Neutrophil (primary cell): Measurements from ENCODE around the gene DNAH11.

Experiments
- H3K27ac ChIP-seq: fragments of 200-600 bp; sonication (generic); 2 replicates; pipeline ENCODE4 v1.5.1; 2016; ENCODE audit warnings: mild to moderate bottlenecking, moderate library complexity
- H3K27me3 ChIP-seq: fragments of 200-600 bp; sonication (generic); 2 replicates; pipeline ENCODE4 v1.6.0; 2016; ENCODE audit warnings: mild to moderate bottlenecking
- H3K36me3 ChIP-seq: fragments of 200-600 bp; sonication (generic); 2 replicates; pipeline ENCODE4 v1.5.1; 2017
- H3K4me1 ChIP-seq, 2 experiments: fragments of 200-600 bp in 1 of 2; sonication (generic) in 1 of 2; 1 replicate in 1 of 2; 2 replicates in 1 of 2; pipeline versions ENCODE4 v1.5.1 to v1.6.1; 2013 to 2016; ENCODE audit warnings: low read depth in 1 of 2, low read length in 1 of 2, mild to moderate bottlenecking in 1 of 2, moderate library complexity in 1 of 2; ENCODE audit not compliant: control insufficient read depth in 1 of 2, insufficient read depth in 1 of 2
- H3K4me3 ChIP-seq, 2 experiments: fragments of 200-600 bp in 1 of 2; sonication (generic) in 1 of 2; 1 replicate in 1 of 2; 2 replicates in 1 of 2; pipeline ENCODE4 v1.5.1; 2013 to 2016; ENCODE audit warnings: low read depth in 1 of 2, low read length in 1 of 2, mild to moderate bottlenecking in 1 of 2, moderate library complexity in 1 of 2
- H3K9me3 ChIP-seq: fragments of 200-600 bp; sonication (generic); 2 replicates; pipeline ENCODE4 v1.5.1; 2016
- TF ChIP-seq, protein P1 (sequence below): fragments of 200-600 bp; sonication (generic); IDR thresholded peaks from 2 replicates; pipeline ENCODE4 v1.5.1; 2016; ENCODE audit warnings: antibody characterized with exemption

Gene DNAH11

DNA sequence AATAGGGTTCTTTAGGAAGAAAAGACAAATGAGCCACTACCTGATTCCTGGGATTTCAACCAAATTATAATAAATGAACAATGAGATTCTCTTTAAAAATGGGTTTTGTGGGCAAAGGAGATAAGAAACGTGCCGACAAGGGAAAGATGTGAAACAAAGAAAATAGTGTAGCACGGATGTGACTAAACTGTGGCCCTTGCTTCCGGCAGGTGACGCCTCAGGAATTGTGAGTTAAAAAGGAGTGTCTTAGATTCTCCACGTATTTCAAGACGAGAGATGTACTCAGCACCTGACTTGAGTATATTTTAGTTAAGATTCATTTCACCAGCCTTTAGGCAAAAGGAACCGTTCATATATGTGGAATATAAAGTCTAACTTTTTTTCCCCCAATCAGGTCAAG is 75.9 kb downstream of the DNAH11 start:
- Histone ChIP-seq H3K27ac (no peak overlapping the region), H3K9me3 (no peaks in the 10 kb centered on the region), H3K27me3 (no peaks in the 10 kb centered on the region), H3K36me3 (no peaks in the 10 kb centered on the region), H3K4me1 (no peaks in the 10 kb centered on the region), H3K4me3 (no peak overlapping the region)
- TF ChIP-seq, protein P1, sequence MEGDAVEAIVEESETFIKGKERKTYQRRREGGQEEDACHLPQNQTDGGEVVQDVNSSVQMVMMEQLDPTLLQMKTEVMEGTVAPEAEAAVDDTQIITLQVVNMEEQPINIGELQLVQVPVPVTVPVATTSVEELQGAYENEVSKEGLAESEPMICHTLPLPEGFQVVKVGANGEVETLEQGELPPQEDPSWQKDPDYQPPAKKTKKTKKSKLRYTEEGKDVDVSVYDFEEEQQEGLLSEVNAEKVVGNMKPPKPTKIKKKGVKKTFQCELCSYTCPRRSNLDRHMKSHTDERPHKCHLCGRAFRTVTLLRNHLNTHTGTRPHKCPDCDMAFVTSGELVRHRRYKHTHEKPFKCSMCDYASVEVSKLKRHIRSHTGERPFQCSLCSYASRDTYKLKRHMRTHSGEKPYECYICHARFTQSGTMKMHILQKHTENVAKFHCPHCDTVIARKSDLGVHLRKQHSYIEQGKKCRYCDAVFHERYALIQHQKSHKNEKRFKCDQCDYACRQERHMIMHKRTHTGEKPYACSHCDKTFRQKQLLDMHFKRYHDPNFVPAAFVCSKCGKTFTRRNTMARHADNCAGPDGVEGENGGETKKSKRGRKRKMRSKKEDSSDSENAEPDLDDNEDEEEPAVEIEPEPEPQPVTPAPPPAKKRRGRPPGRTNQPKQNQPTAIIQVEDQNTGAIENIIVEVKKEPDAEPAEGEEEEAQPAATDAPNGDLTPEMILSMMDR: no peak

DNA sequence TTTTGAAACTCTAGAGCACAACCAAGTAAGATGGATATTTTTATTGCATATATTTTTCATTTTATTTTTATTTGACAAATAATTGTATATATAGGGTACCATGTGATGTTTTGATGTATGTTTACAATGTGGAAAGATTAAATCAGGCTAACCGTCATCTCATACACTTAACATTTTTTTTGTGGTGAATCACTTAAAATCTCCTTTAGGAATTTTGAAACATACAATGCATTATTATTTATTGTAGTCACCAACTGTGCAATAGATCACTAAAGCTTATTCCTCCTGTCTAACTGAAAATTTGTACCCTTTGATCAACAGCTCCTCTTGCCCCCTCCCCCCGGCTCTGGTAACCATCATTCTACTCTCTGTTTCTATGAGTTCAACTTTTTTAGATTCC is 77.2 kb downstream of the DNAH11 start:
- Histone ChIP-seq H3K27ac (no peak overlapping the region), H3K4me1 (no peaks in the 10 kb centered on the region), H3K27me3 (no peaks in the 10 kb centered on the region), H3K9me3 (no peaks in the 10 kb centered on the region), H3K4me3 (no peak overlapping the region), H3K36me3 (no peaks in the 10 kb centered on the region)
- TF ChIP-seq, protein P1: no peak

DNA sequence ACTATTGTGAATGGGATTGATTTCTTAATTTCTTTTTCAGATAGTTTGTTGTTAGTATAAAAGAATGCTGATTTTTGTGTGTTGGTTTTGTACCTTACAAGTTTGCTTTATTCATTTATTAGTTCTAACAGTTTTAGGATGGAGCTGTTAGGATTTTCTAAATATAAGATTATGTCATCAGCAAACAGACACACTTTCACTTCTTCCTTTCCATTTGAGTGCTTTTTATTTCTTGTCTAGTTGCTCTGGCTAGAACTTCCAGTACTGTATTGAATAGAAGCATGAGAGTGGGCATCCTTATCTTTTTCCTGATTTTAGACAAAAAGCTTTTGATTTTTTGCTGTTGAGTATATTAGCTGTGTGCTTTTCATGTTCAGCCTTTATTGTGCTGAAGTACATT is 81.5 kb downstream of the DNAH11 start:
- Histone ChIP-seq H3K27ac (no peak overlapping the region), H3K9me3 (no peaks in the 10 kb centered on the region), H3K4me3 (no peak overlapping the region), H3K27me3 (no peaks in the 10 kb centered on the region), H3K36me3 (no peaks in the 10 kb centered on the region), H3K4me1 (no peaks in the 10 kb centered on the region)
- TF ChIP-seq, protein P1: no peak

DNA sequence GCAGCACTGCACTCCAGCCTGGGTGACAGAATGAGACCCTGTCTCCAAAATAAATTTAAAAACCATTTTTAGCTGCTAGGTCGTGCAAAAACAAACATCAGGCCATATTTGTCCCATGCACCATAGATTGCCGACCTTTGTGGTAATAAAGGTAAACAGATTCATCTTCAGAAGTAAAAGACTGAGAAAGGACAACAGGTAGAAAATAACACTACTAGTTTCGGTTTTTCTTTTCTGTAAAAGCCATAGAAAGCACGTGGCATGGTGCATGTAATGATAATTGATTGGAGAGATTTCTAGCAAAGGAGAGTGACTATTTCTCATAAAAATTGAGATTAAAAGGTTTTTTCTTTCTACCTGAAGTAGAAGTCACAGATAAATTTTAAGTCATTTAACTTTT is 93.9 kb downstream of the DNAH11 start:
- no peaks in the 10 kb centered on the region for H3K9me3 ChIP-seq
- TF ChIP-seq, protein P1: no peak
- no peaks in the 10 kb centered on the region for H3K27me3 ChIP-seq
- no peaks in the 10 kb centered on the region for H3K36me3 ChIP-seq
- H3K4me1 ChIP-seq: no peaks in the 10 kb centered on the region
- H3K27ac ChIP-seq: no peak overlapping the region
- no peak overlapping the region for H3K4me3 ChIP-seq

DNA sequence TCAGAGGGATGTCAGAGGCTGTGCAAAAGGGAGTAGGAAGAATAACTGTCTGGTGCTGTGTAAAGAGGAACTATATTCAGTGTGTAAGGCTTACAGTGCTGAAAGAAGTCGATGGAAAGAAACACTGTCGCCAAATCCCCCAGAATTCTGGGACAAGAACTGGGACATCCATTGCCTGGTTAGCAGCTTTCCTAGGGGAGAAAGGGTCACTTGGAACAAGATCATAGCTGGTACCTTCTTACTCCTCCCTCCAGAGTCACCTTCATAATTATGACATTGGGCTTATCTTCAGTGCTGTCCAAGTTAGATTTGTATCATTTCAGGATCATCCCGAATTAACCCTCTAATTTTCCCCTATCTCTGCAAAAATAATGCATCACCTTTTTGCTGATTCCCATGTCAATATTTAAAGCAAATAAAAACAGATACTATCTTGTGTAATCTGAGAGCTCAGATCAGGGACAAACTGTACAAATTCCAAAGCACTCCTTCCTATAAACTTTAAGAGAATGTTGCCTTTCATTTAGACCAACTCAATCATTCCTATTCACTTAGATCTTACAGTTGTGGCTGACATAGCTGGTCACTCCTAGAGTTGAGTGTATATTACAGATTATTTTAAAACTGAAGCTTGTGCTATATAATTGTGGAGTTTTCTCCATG is 96.5 kb downstream of the DNAH11 start:
- Histone ChIP-seq H3K4me3 (no peak overlapping the region), H3K27me3 (no peaks in the 10 kb centered on the region), H3K36me3 (no peaks in the 10 kb centered on the region), H3K9me3 (no peaks in the 10 kb centered on the region), H3K4me1 (no peaks in the 10 kb centered on the region), H3K27ac (no peak overlapping the region)
- TF ChIP-seq, protein P1: no peak
